Prostate gland (tissue), 2 donors: ENCODE measurements around the gene CUL7.

Source experiments
- CTCF ChIP-seq, 4 experiments: fragments of 200-600 bp in 2 of 4; fragments of 450-650 bp in 2 of 4; sonication (generic) in 2 of 4; IDR thresholded peaks; 1 replicate in 3 of 4; 2 replicates in 1 of 4; pipeline ENCODE4 v1.5.1; 2016 to 2019; ENCODE audit warnings: antibody characterized with exemption in 4 of 4, mild to moderate bottlenecking in 2 of 4, moderate library complexity in 2 of 4
- POLR2A ChIP-seq: fragments of 450-650 bp; IDR thresholded peaks from one replicate; pipeline ENCODE4 v1.6.1; 2016; ENCODE audit warnings: antibody characterized with exemption, mild to moderate bottlenecking

- TF ChIP-seq CTCF (IDR thresholded peaks at IDR 0.05), result no peak
- no peak for TF ChIP-seq POLR2A
Measured at GRCh38 chr6:43093436-43094289, 40.0 kb upstream of the CUL7 start.
